ENCODE measurements around the gene VPS4A.

VPS4A gene

DNA sequence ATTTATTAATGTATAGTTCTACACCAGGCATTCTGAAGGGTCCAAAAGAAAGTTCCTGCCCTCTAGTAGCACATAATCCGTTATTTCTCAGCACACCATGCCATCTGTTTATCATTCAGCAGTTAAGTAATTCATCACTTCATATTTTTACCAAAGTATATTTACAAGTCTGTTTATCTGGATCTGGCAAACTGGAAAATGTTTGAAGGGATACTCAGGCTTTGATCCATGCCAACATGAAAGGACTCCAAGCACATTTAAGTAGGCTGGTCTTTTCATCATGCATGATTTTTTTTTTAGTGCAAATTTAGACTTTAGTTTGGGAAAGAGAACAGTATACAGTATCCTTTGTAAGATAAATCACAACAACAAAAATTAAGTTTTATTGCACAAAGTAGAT lies 4.1 kb upstream of the VPS4A start:
- DNase-seq (ENCODE audit: low spot score) = no peak

DNA sequence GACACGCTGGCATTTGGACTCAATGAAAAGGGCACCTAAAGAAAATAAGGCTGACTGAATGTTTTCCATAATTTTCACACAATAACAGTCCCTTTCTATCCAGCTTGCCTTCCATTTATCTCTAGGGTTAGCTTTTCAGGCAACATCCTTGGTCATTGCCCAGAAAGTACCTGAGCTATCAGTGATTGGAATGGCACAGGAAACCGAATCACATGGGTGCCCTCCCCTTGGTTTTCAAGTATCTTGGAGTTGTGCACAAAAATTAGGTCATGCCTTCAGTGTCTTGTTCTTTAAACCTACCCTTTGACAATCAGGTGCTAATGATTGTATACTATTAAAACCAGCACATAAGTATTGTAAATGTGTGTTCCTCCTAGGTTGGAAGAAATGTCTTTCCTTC lies 3.3 kb upstream of the VPS4A start:
- DNase-seq (ENCODE audit: low spot score) = no peak

DNA sequence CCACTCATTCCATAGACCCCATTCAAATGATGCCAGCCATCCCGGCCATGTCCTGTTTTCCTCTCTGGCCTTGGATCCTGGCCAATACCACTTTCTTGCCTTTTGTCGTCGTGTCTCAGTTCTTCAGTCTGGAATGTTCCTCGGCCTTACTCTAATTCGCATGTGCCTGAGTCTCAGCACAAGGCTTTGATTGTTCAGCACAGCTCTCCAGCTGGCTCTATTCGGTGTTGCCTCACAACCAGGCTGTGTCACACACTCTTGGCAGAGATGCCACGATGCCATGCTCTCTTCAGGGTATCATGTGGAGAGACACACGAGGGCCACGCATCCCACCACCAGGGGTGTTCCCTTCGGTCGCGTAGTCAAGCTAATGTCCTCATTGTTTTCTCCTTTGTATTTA lies 1.8 kb upstream of the VPS4A start:
- DNase-seq (ENCODE audit: low spot score) = no peak

DNA sequence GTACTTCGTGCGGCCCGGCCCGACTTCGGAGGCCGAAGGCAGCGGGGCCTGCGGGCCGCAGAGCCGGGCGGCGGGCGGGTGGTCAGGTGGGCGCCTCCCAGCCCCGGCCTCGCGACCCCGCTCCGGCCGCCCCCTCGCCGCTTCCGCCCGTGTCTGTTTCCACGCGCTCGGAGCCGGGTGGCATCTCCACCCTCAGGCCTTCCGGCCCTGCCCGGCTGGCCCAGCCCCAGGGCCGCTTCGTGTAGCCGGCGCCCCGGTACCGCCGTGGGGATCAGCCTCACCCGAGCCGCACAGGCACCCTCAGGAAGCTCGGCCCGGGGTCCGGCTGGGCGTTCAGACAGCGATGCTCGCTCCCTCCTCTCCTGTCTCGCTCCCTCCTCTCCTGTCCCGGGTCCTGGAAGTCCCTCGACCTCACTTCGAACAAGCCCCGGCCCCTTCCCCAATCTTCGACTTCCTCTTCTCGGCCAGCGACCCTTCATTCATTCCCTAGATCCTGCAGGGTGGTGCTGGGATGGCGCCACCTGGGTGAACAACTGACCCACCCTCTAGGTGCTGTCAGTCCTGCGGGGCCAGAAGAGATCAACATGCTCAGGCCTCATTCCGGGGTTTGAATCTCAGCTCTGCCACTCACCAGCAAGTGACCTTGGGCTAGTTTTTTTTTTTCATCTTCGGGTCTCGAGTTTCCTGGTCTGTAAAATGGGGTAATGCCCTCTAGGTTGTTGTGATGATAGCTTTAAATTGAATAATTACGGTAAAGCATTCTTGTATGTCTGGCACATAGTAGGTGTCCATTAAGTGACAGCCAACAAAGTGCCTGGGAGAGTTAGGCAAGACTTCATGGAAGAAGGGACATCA lies 610 bp downstream of the VPS4A start:
- DNase-seq (ENCODE audit: low spot score) = peak; percentile 51

DNA sequence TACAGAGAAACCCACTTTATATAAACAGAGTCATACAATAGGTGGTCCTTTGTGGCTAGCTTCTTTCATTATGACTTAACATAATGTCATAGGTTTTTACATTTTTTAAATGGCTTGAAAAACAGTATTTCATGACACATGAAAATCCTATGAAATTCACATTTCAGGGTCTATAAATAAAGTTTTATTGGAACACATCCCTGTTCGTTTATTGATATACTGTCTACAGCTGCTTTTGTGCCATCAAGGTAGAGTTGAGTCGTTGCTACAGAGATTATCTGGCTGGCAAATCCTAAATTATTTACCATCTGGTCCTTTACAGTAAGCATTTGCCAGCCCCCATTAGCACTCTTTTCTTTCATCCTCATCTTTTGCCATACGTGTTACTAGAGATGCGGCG lies 2.3 kb downstream of the VPS4A start:
- DNase-seq (ENCODE audit: low spot score) = no peak

DNA sequence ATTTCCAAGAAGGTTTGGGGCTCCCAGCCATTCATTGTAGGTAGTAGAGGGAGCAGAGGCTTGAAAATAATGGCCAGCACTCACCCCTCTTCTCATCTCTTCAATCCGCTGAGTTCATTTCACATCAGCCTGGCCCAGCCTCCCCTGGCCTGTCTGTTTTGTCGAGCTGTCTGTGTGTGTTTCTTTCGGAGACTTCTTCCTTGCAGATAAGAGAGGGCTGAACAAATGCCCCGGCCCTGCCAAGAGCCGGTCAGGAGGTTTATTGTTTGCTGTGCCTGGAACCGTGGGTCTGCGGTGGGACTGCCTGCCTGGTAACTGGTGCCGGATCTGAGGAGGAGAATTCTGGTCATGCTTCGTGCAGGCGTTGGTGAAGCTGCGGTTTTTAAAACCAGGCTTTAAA lies 3.4 kb downstream of the VPS4A start:
- DNase-seq (ENCODE audit: low spot score) = no peak

DNA sequence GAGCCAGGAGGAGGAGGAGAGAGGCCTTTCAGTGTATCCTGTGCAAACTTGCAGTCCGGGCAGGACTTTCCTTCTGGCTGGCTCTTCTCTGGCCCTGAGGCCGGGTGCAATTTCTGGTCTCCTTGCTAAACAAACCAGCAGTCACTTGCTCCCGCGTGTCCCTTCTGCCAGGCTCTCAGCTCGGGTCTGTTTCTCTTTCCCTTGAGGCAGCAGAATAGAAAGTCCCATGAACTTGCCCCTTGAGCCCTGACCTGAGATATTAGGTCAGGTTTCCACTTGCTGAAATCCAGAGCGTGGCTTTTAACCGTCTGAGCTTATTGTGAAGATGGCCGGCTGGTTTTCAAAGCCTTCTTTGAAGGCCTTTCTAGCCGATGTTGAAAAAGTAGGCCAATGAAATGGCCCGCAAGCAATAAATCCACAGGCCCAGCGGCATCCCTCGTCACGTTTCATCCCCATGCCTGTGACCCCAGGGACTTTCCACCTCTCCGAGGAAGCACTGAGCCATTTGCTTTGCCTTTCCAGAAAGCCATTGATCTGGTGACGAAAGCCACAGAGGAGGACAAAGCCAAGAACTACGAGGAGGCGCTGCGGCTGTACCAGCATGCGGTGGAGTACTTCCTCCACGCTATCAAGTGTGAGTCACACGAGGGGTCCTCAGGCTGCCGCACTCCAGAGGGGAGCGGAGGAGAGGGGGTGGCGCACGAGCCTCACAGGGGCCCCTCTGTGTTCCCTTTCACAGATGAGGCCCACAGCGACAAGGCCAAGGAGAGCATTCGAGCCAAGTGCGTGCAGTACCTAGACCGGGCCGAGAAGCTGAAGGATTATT lies 4.5 kb downstream of the VPS4A start:
- no peak for DNase-seq (ENCODE audit: low spot score)

DNA sequence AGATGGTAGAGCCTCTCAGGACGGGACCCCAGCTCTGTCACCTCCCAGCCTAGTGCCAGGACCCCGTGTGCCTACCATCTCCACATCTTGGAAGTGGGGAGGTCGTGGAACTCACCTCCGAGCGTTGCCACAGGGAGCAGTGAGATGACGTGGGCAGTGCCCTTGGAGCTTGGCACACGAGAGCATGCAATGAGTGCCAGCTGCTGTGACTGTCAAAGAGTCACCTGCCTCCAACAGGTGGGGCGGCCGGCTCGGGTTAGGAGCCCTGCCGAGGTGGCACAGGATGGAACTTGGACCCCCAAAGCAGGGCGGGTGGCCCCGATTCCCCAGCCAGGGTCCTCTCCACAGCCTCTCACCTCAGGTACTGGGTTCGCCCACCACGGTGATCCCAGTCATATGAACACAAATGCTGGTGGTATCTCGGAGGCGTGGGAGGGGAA lies 5.5 kb downstream of the VPS4A start:
- no peak for DNase-seq (ENCODE audit: low spot score)

DNA sequence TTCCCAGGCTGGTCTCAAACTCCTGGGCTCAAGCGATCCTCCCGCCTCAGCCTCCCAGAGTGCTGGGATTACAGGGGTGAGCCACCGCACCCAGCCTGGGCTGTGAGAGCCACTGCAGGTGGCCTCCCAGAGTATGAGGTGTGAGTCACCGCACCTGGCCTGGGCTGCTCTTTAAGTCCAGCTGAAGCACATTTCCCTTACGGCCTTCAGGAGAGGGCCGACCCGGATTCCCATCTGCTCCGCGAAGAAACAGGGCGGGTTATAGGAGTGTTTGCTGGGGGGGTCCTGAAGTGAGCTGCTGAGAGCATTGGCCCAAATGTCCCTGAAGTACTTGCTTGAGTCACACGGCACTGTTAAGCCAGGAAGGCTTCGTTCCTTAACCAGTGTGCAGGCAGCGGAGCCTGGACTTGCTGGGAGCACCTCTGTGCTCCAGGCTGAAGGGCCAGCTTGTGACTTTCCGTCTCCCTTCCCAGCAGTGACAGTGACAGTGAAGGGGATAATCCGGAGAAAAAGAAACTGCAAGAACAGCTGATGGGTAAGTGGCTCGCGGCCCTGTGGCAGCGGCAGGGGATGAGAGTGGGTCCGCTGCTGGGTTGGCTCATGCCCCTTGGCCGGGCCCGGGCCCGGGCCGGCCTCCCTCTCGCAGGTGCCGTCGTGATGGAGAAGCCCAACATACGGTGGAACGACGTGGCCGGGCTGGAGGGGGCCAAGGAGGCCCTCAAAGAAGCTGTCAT lies 7.2 kb downstream of the VPS4A start:
- DNase-seq (ENCODE audit: low spot score) = no peak

DNA sequence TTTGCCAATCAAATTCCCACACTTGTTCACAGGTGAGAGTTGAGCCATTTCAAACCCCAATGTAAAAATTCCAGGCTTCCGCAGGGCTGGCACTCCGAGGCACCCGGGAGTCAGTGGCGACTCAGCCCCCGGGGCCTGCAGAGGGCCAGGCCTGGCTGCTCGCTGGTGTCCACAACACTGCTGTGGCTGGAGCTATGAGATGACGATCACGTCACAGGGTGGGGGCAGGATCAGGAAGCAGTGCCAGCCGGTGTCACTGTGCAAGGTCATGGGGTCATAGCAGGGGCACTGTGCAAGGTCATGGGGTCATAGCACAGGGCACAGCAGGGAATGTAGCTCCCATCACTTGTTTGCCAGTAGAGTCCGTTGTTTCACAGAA lies 7.8 kb downstream of the VPS4A start:
- no peak for DNase-seq (ENCODE audit: low spot score)

DNA sequence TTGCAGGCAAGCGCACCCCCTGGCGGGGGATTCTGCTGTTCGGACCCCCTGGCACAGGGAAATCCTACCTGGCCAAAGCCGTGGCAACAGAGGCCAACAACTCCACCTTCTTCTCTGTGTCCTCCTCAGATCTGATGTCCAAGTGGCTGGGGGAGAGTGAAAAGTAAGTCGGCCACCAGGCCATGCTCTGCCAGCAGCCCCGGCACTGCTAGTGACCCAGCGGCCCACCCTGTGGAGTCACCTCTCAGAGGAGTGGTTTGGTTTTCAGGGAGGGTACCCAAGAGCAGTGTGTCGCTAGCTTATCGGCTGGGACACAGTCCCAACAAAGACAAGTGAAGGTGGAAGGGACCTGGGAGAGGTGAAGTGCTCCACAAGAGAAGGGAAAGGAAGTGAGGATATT lies 8.2 kb downstream of the VPS4A start:
- DNase-seq (ENCODE audit: low spot score) = no peak

DNA sequence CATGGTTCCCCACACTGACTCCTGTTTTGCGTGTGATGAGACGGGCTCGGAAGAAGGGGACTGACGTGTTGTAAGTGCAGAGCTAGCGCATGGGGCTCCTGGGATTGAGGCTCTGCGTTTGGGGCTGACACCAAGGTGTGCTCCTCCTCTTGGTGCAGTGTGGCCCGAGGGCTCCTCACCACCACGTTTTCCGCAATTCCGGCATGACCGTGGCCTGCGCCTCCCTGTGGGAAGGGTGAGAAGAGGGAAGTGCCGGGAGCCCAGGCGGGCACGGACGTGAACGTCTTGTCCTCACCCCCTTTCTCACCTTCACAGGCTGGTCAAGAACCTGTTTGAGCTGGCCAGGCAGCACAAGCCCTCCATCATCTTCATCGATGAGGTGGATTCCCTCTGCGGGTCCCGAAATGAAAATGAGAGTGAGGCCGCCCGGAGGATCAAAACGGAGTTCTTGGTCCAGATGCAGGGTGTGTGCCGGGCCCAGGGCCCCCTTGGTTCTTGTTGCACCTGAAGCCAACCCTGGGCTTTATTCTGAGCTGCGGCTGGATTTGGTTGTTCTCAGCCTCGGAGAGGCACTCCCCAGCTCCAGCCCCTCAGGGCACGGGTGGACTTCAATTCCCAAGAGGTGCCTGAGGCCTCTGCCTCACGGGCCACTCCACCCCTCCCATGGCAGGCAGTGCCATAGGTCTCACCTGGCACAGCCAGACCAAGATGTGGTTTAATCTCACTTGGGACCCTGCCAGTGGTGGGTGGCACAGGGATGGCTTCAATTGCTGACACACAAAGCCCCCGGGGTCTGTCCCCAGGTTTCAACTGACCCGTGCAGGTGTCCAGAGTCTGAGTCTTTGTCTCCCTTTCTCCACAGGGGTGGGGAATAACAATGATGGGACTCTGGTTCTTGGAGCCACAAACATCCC lies 8.9 kb downstream of the VPS4A start:
- no peak for DNase-seq (ENCODE audit: low spot score)

DNA sequence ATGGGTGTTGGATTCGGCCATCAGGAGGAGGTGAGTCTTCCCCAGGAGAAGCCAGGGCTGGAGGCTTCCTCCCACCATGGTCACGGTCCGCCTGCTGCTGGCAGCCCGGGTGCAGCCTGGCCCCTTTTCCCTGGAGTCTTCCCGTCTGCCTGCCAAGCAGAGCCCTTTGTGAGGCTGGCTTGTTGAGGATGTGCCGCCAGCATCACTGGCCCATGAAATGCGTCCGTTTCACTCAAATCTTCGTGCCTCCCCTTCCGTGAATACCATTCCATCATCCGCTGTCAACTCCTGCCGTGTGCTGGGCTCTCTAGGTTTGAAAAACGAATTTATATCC lies 9.6 kb downstream of the VPS4A start:
- DNase-seq (ENCODE audit: low spot score) = no peak

DNA sequence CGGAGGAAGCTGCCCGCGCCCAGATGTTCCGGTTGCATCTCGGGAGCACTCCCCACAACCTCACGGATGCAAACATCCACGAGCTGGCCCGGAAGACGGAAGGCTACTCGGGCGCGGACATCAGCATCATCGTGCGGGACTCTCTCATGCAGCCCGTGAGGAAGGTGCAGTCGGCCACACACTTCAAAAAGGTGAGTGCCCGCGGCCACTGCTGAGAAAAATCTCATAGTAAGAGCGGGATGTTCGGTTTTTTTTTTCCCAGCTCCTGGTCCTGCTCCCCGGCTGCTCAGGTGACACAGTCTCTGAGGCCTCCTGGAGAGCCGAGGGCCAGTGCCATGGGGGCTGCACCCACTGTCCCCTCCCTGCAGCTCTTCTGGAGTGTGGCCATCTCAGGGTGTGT lies 9.9 kb downstream of the VPS4A start:
- no peak for DNase-seq (ENCODE audit: low spot score)

DNA sequence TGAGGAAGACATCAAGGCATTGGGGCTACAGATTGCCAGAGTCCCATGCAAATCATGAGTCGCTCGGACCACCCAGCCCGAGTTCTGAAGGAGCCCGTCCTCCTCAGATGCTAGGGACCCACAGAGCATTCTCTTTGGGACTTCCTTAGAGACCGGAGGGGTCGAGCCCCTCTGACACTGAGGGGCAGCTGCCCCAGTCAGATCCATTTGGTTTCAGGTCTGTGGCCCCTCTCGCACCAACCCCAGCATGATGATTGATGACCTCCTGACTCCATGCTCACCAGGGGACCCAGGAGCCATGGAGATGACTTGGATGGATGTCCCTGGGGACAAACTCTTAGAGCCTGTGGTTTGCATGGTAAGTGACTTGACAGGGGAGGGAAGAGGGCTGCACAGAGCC lies 11.2 kb downstream of the VPS4A start:
- no peak for DNase-seq (ENCODE audit: low spot score)

DNA sequence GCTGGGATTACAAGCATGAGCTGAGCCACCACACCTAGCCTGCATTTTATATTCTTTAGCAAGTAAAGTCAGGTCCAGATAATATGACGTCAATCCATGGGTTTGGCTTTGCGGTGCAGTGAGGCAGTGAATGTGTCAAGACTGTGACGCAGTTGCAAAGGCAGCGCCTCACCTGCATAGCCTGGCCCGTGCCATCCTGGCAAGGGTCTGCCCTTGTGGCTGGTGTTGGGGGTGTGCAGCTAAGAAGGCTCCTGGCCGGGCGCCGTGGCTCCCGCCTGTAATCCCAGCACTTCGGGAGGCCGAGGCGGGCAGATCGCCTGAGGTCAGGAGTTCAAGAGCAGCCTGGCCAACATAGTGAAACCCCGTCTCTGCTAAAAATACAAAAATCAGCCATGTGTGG lies 12.3 kb downstream of the VPS4A start:
- DNase-seq (ENCODE audit: low spot score) = no peak

DNA sequence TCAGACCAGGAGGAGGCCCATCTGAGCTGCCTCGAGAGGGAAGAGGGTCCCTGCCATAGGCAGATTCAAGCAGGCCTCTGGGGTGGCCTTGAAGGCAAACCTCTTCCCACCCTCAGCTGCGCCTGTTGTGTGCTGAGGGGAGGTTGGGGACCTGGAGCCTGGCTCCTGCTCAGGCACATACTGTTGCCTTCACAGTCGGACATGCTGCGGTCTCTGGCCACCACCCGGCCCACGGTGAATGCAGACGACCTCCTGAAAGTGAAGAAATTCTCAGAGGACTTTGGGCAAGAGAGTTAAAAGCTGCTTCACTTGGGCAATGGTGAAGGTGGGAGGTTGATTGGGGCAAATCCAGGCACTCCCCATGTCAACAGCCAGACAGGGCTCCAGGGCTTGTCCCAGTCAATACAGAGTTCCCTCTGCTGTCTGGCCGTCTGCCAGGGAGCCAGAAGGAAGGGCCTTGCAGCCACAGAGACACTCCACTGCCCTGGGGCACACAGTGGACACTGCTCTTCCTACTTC lies 12.9 kb downstream of the VPS4A start:
- DNase-seq (ENCODE audit: low spot score) = no peak

DNA sequence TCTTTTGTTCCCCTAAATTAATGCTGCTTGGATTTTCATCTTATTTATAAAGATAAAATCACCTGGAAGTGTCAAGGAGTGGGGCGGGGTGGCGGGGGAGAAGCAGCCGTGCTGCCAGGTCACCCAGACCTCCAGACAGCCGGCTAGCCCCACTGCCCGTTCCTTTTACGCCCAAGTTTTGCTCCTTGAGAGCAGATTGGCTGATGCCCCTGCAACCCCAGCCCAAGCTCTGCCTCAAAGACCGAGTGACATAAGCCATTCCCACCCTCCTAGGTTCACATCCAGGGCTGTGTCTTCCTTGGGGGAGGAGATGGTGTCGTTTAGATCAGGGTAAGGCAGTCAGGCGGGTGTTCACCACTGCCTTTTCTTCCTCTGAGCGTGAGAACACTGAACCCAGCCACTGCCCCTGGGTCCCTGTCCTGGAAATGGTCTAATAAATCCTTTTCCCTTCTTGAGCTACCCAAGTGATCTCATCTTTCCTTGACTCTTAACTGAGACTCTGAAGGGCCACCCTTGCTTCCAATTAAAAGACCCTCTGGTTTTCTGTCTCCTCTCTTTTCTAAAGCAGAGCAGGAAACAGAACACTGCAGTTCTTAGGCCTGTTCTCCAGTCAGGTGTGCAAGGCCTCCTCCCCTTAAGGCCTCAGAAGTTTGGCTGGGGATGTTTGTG lies 13.6 kb downstream of the VPS4A start:
- DNase-seq (ENCODE audit: low spot score) = no peak

DNA sequence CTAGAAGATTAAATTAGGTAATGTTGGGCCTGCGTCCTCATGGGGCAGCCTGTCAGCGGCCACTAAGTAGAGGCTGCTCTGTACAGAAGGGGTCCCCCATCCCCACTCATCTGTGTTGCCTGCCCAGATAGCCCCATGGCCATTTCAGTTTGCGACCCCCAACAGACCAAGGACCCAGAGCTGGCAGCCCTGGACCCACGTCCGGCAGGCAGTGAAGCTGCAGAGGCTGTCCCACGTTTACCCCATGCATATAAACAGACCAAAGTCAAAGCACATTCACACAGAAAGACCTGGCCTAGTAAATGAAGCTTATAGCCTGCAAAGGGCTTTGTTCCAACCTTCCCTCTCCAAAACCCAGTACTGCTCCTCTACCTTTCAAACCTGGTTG lies 14.6 kb downstream of the VPS4A start:
- DNase-seq (ENCODE audit: low spot score) = no peak

DNA sequence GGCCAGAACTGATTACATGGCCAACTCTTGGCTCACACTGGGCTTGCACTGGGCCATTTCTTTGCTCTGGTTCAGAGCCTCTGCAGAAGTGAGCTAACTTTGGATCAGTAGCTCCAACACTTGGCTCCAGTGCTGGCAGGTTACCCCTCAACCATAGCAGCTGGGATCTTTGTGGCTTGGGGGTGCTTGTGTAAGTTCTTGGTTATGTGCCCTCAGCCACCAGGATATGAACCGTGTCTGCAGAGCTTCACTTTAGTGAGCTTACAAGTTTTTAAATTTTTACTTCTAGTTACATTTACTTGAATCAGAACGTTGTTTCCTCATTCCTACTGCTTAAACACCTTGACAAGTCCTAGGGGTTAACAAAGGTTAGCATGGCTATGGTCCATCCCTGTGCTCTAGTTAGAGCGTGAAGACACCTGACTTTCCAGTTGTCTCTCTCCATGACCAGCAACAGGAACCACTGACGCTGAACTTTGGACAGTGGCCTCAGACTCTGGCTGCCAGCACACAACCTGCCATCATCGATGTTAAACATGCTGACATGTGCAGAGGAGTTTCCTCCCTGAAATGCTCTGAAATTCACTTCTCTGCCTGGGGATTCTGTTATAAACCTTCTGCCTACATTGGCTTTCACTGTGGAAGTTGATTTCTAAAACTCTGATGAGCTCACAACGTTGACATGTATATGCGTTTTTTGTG lies 15.2 kb downstream of the VPS4A start:
- DNase-seq (ENCODE audit: low spot score) = no peak
